ENCODE measurements around the gene THSD4.
"Not testable (repeated sequence)": the region's sequence is repeated elsewhere in the genome, so short reads cannot be mapped to it uniquely, and the experiment has no call there.

The THSD4 gene

GRCh38 chr15:71124937-71125790, 9.9 kb downstream of the THSD4 start:
- no peak for DNase-seq (ENCODE audit: low read depth)

- DNase-seq (ENCODE audit: low read depth), result no peak
These were observed 10.7 kb downstream of the THSD4 start for GRCh38 chr15:71125831-71126450.

- no peak for DNase-seq (ENCODE audit: low read depth)
These were observed 11.8 kb downstream of the THSD4 start for GRCh38 chr15:71127083-71127482.

GRCh38 chr15:71128159-71128558, 12.9 kb downstream of the THSD4 start:
- not testable (repeated sequence) for DNase-seq (ENCODE audit: low read depth)

GRCh38 chr15:71128939-71129562, 13.8 kb downstream of the THSD4 start:
- DNase-seq (ENCODE audit: low read depth), result no peak

GRCh38 chr15:71129669-71130068, 14.4 kb downstream of the THSD4 start:
- DNase-seq (ENCODE audit: low read depth), result no peak

GRCh38 chr15:71131601-71132362, 16.5 kb downstream of the THSD4 start:
- DNase-seq (ENCODE audit: low read depth), result no peak

- DNase-seq (ENCODE audit: low read depth), result no peak
These were observed 18.6 kb downstream of the THSD4 start for GRCh38 chr15:71133747-71134472.

- DNase-seq (ENCODE audit: low read depth), result no peak
These were observed 21.0 kb downstream of the THSD4 start for GRCh38 chr15:71136159-71136783.

- DNase-seq (ENCODE audit: low read depth), result no peak
These were observed 21.7 kb downstream of the THSD4 start for GRCh38 chr15:71136793-71137518.

- DNase-seq (ENCODE audit: low read depth), result no peak
These were observed 23.2 kb downstream of the THSD4 start for GRCh38 chr15:71138473-71138872.

- no peak for DNase-seq (ENCODE audit: low read depth)
These were observed 24.0 kb downstream of the THSD4 start for GRCh38 chr15:71139241-71139640.

GRCh38 chr15:71141572-71141971, 26.3 kb downstream of the THSD4 start:
- no peak for DNase-seq (ENCODE audit: low read depth)

GRCh38 chr15:71142780-71143179, 27.5 kb downstream of the THSD4 start:
- DNase-seq (ENCODE audit: low read depth), result no peak

GRCh38 chr15:71143373-71144310, 28.4 kb downstream of the THSD4 start:
- DNase-seq (ENCODE audit: low read depth), result no peak

GRCh38 chr15:71145648-71146047, 30.4 kb downstream of the THSD4 start:
- DNase-seq (ENCODE audit: low read depth), result no peak

- DNase-seq (ENCODE audit: low read depth), result no peak
These were observed 31.3 kb downstream of the THSD4 start for GRCh38 chr15:71146580-71146982.

- DNase-seq (ENCODE audit: low read depth), result no peak
These were observed 32.8 kb downstream of the THSD4 start for GRCh38 chr15:71148048-71148447.
